GM21737 (cell line): ENCODE data around the gene OR51E1.

ENCODE experiments used
- ATAC-seq: cut with Tn5 transposase; IDR thresholded peaks from one replicate; pipeline ENCODE4 v1.9.1; 2021; ENCODE audit warnings: mild to moderate bottlenecking, moderate library complexity; ENCODE audit not compliant: unreplicated experiment

Gene OR51E1

GRCh38 chr11:4704790-4705334 lies 61.1 kb downstream of the OR51E1 start:
- ATAC-seq, result no peak
